ENCODE data around the gene RTKN2.

Gene RTKN2

DNA sequence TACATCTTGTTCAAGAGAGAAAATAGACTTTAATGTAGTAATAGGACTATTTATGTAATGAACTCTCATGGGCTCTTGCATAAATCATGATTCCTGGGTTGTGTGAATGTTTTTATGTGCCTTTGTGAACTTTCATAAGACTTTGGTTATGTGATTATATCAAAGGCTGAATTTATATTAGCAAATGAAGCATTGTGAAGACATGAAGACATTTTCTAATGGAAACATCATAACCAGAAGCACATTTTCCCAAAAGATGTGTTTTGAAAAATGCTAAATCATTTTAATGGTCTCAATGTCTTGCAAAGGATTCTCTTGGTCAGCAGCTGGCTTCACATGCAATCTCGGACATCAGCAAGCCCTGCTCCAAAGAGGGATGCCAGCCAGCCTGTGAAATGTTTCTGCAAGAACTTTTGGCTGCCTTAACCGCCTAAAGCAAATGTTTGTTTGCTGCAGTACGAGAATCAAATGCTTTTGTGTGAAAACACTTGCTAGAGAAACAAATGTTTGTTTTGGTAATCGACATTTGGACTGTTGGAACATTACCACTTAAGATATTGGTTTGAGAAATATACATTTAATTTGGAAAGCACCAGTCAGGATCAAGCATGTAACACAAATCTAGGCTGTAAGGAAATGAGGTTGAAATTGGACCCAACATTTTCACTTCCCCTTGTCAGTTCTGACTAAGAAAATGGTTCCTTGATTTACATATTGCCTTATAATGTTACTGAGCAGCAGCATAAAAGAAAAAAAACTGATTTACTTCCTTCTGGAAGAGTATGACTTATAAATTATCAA lies 102.1 kb downstream of the RTKN2 start:
- DNase-seq, result peak; percentile 28

DNA sequence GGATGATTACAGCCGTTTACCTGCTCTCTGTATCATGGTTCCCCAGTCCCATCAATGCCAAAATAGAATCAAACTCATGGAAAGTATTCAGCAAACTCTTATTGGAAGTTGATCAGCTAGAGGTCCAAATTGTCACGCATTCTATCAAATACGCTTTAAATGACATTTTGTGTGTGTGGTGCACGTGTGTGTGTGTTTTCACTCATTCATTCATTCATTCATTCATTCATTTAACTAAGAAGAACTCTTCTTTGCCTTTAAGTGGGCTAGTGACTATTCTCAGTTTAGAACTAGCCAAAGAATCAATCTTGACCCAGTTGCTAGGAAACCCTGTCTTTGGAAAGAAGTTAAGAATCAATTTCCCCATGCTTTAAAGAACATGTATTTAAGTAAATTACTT lies 102.8 kb downstream of the RTKN2 start:
- DNase-seq, result no peak

DNA sequence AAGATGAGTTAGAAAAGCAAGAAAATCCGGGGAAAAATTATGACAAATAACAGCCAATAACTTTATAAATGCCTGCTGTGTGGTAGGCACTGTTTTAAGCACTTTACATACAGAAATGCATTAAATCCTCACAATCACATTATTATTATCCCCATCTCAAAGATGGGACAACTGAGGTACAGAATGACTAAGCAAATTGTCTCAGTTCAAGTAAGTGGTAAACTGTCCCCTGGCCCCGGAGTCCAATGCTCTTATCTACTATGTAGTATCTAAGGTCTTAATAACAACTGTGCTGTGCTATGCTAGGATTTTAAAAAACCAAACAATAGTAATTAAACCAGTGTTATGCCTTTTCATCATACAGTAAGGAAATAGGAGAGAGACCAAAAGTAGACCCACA lies 105.6 kb downstream of the RTKN2 start:
- no peak for DNase-seq

DNA sequence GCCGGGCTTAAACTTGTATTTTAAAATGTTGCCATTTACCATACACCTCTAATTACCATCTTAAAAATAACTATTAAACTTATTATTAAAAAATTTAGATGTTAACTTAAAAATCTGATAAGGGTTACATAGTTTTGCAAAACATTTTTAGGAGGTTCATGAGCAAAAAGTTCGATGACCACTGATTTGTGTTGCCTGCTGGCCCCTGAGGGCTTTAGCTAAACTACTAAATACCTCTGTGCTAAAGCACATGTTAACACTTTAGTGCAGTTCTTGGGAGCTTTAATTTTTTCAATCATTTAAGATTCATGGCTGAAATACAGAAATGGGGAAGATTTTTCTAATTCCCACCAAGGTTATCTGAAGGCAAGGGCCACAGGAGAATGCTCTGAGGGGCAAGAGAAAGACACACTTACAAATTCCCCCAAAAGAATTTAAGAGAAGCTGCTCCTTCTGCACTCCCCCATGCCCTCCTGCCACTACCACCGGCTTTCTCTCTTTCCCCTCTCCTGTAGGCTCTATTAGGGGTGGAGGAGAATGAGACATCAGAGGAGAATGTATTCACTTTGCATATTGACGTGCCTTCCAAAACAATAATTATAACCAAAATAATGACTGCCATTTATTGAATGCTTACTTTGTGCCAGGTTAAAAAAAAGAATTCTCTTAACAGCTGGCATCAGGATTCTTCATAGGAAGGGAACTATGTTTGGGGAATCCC lies 106.2 kb downstream of the RTKN2 start:
- DNase-seq, result no peak

DNA sequence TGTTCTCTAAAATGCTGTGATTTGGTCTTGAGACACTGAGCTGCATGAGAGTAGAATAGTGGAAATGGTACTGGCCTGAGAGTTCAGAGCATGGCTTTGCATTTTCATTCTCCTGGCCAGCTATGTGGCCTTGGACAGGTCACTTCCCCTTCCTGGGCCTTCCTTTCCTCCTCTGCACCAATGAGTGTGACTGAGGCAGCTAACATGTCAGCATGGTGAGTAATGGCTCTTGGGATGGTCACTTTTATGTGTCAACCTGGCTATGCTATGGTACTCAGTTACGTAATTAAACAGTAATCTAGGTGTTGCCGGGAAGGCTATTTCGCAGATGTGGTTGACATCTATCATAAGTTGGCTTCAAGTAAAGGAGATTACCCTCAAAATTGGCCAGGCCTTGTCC lies 109.3 kb downstream of the RTKN2 start:
- DNase-seq, result no peak

DNA sequence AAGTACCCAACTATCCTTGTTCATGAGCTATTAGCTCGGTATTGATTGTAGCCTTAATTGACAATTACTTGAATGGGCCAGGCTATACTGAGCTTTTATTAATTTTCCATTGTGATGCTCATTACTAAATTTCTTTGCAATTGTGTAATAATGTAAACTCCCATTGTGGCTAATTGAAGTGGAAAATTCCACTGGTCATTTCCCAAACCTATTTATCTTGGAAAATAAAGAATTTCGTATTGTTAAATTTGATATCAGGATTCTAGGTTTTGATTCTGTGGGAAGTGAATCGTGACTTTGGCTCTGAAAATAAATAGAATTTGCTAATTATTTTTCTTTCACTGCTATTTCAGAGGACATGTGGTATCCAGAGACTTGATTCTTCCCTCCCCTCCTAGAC lies 111.0 kb downstream of the RTKN2 start:
- no peak for DNase-seq

DNA sequence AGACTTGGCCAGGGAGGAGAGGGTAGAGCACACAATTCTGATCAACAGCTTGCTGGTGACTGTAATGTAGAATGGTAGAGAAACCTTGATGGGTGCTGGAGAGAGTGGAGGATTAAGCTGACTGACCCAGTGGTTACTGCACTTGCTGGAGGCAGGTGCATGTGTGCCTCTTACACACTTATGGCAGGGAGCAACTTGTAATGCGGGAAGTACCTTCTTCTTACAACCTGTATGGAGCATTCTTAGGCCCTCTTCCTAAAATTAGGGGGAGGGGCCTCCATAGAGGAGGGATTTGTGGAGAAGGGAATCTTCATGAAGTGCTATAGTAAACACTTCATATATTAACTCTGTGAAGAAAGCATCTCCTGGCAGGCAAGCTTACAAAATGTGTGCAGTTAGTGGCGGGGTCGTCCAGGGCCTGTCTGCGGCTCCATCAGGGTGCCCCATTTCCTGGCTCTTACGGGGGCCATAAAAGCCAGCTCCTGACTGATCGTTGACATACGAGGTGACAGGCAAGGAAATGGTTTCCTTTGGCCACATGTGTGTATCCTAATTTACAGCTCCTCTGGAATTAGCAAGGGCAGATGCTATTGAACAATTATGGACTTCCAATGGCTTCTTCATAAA lies 113.5 kb downstream of the RTKN2 start:
- no peak for DNase-seq

DNA sequence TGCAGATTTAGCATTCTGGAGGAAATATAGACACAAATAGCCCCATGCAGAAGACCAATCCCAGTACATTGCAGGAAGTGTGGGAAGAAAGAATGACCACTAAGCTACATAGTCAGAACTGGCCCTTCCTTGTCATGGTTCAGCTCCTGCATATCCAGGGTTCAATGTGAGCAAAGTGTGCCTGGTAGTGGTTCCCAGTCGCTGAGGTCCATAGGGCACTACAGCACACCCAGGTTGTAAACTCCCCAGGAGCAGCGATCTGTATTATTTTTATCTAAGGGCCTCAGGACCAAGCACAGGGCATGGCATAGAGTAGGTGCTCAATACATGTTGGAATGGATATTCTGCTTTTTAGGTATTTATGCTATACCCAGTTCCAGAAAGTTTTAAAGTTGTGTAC lies 114.4 kb downstream of the RTKN2 start:
- no peak for DNase-seq

DNA sequence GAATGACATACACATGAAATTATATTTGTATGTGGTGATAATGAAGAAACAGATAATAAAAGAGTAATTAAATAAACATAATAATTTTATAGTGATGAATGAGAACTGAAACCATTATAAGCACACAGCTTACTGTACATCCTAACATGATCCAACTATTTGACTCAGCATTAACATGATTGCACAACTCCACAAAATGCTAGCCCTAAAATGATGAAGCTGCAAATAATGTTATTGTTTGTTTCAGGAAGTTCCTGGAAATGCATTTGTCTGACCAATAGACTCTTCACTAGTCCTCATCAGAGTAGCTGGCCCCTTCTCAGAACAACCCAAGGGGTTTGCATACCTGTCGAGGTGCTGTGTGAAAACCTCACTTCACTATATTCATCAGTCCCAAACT lies 115.5 kb downstream of the RTKN2 start:
- DNase-seq, result no peak

DNA sequence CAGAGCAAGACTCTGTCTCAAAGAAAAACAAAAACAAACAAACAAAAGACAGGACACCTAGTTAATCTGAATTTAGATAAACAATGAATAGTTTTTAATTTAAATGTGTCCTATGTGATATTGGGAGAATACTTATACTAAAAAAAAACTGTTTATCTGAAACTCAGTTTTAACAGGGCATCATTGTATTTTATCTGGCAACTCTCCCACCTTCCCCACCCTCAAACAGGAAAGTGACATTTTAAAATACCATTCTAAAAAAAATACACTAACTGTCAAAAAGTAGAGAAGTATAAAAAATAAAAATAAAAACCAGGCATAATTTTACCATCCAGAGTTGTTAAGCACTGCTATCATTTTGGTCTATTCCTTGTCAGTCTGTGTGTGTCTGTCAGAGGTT lies 119.0 kb downstream of the RTKN2 start:
- DNase-seq, result no peak

DNA sequence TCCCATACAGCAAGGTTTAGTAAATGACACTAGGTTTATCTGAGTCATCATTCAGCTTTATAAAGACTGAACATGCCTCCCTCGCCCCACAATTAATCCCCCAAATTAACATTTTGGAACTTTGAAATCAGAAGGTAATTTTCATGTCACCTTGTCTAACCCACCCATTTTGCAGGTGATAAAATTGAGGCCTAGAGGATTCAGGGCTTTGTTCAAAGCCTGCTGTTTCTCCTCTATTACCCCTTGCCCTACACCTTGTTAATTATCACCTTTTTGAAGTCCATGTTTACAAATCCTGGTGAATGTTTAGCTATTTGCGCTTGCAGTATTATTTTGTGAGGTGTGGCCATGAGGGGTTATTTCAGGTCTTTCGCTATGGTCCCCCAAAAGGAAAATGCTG lies 120.5 kb downstream of the RTKN2 start:
- DNase-seq, result no peak

DNA sequence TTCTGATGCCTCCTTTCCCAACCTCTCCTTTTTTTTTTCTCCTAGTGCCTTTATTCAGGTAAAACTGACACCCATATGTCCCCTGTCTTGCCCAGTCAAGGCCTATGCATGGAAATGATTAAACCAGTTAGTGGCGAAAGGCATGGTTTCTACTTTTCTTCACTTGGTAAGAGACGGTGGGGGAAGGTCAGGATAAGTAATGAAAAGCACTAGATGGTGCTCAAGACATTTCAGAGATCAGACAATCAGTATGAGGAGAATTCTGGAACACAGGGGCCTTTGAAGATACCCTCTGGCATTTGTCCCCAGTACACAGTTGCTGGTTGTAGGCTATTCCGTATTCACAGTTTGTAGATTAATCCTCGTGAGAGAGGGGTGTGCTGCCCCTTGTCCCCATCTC lies 121.2 kb downstream of the RTKN2 start:
- no peak for DNase-seq

DNA sequence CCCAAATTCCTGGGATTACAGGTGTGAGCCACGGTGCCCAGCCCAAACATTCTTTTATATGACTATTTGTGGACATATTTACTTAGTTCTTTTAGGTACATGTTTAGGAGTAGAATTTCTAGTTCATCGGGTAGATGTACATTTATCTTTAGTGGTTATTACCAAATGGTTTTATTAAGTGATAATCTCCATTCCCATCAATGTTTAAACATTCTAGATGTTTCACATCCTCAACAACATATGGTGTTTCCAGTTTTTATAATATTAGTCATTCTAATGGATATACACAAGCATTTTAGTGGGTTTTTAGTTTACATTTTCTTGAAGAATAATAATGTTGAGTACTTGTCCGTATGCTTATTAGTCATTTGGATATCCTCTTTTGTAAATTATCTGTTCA lies 131.7 kb downstream of the RTKN2 start:
- DNase-seq, result no peak

DNA sequence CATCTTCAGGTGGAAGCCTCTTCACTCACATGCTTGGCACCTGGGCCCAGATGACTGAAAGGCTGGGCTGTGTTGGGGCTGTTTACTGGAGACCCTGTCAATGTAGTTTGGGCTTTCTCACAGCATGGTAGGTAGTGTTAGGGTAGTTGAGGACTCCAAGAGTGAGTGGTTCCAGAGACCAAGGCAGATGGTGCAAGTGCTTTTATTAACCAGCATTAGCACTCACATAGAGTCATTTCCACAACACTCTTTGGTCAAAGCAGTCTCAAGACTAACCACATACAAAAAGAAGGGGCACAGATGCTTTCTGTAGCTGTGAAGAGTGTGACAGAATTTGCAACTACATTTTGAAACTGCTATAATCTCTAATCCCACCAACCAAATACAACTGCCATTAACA lies 135.0 kb downstream of the RTKN2 start:
- no peak for DNase-seq

Data from NCI-H774 (cell line).